ENCODE data around the gene LST1. TPM values are rescaled to one million over a fixed set of nuclear protein-coding genes. Genes with fewer than 3 reads are reported as not detected.

The LST1 gene
- total RNA-seq, 1 experiment from 2014 or later = 0.69 TPM

DNA sequence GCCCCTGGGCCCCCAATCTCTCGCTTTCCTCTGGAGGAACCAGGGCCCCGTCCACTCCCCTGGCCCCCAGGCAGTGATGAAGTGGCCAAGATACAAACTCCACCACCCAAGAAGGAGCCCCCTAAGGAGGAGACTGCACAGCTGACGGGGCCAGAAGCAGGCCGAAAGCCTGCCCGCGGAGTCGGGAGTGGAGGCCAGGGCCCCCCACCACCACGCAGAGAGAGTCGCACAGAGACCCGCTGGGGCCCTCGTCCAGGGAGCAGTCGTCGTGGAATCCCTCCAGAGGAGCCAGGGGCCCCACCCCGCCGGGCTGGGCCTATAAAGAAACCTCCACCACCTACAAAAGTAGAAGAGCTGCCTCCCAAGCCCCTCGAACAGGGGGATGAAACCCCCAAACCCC is 45.1 kb downstream of the LST1 start (continued):
- no peak for TF ChIP-seq REST (IDR thresholded peaks at IDR 0.05; ENCODE audit: low read depth)
- no peak for TF ChIP-seq EZH2phosphoT487 (IDR thresholded peaks at IDR 0.05; ENCODE audit: borderline replicate concordance)
- TF ChIP-seq, protein P1, sequence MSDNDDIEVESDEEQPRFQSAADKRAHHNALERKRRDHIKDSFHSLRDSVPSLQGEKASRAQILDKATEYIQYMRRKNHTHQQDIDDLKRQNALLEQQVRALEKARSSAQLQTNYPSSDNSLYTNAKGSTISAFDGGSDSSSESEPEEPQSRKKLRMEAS (IDR thresholded peaks at IDR 0.05) = no peak
- TF ChIP-seq SIN3A (IDR thresholded peaks at IDR 0.05; ENCODE audit: low read depth) = no peak
- no peak for TF ChIP-seq POLR2A (IDR thresholded peaks at IDR 0.05; ENCODE audit: borderline replicate concordance, extremely low read depth, insufficient read depth, insufficient read length)
- TF ChIP-seq SP1 (IDR thresholded peaks at IDR 0.05; ENCODE audit: low read depth) = no peak
- TF ChIP-seq SRF (IDR thresholded peaks at IDR 0.05; ENCODE audit: low read depth) = no peak
- no peak for TF ChIP-seq EGR1 (IDR thresholded peaks at IDR 0.05; ENCODE audit: low read depth)
- TF ChIP-seq CEBPB (IDR thresholded peaks at IDR 0.05; ENCODE audit: low read depth) = no peak
- no peak for TF ChIP-seq RAD21 (IDR thresholded peaks at IDR 0.05; ENCODE audit: low read depth)

GRCh38 chr6:31631681-31632278 is 45.7 kb downstream of the LST1 start:
- Histone ChIP-seq H3K4me3 (replicated peaks in 1 of 2; ENCODE audit: low read depth in 1 of 2, low read length in 2 of 2) (no peak overlapping the region), H4K20me1 (ENCODE audit: insufficient read depth) (no peaks in the 10 kb centered on the region), H3K9me2 (ENCODE audit: insufficient read depth) (no peaks in the 10 kb centered on the region), H3K36me3 (ENCODE audit: control insufficient read depth in 1 of 2, insufficient read depth in 2 of 2, low read length in 2 of 2) (peaks cover 62 to 95% of the 10 kb centered on the region in 2 experiments), H3K4me1 (ENCODE audit: control insufficient read depth in 1 of 2, insufficient read depth in 2 of 2, low read length in 2 of 2) (no peaks in the 10 kb centered on the region), H3K79me2 (ENCODE audit: insufficient read depth, low read length) (peaks cover 67% of the 10 kb centered on the region), H3K4me2 (ENCODE audit: low read length) (no peak overlapping the region), H3K27ac (ENCODE audit: low read depth, low read length) (no peak overlapping the region), H3K27me3 (ENCODE audit: insufficient read depth, low read length) (no peaks in the 10 kb centered on the region), H2AFZ (ENCODE audit: low read depth, low read length, poor library complexity, severe bottlenecking) (no peak overlapping the region), H3K9ac (ENCODE audit: low read length) (no peak overlapping the region), H3K9me3 (ENCODE audit: control insufficient read depth in 1 of 2, insufficient read depth in 1 of 2, low read depth in 1 of 2, low read length in 2 of 2) (no peaks in the 10 kb centered on the region)
- TF ChIP-seq POLR2AphosphoS5 (IDR thresholded peaks at IDR 0.05; ENCODE audit: low read depth, low read length) = 0 out of 2 replicates have a peak, but pooled peaks have one; percentile 11
- TF ChIP-seq ZFX (IDR thresholded peaks at IDR 0.05) = no peak
- BruUV-seq (replicated peaks) = no TSS peak
- ChIA-PET CTCF (no interaction called here), RAD21 (ENCODE audit: low non-redundant PET in 1 of 2, low total read pairs in 2 of 2, uncharacterized antibody in 2 of 2, unreplicated experiment in 2 of 2) (no interaction called here), POLR2A (no interaction called here)
- DNase-seq (ENCODE audit: low read depth, low spot score) = no peak
- ATAC-seq = peak; percentile 24; the same call in 1 of the 2 replicates
- intact Hi-C loops (cut with micrococcal nuclease) = no loop called here

Data from HCT116 (cell line).